ENCODE results near the gene DISC1.
"Not testable (repeated sequence)": the region's sequence is repeated elsewhere in the genome, so short reads cannot be mapped to it uniquely, and the experiment has no call there.

DNA sequence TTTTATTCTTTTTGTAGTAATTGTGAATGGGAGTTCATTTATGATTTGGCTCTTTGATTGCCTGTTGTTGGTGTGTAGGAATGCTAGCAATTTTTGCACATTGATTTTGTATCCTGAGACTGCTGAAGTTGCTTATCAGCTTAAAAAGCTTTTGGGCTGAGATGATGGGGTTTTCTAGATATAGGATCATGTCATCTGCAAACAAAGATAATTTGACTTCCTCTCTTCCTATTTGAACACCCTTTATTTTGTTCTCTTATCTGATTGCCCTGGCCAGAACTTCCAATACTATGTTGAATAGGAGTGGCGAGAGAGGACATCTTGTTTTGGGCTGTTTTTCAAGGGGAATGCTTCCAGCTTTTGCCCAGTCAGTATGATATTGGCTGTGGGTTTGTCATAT lies 31.6 kb downstream of the DISC1 start:
- not testable (repeated sequence) for TF ChIP-seq EZH2 (IDR thresholded peaks at IDR 0.05; ENCODE audit: insufficient read depth, poor library complexity, severe bottlenecking); EZH2phosphoT487 (IDR thresholded peaks at IDR 0.05; ENCODE audit: insufficient read depth, low read depth)

All from GM23248 (cell line).